Neural progenitor cell (in vitro differentiated cells): Measurements from ENCODE around the gene TBCK. TPM values are rescaled to one million over a fixed set of nuclear protein-coding genes. Genes with fewer than 3 reads are reported as not detected.

Experiments used
- DNase-seq: peaks from one replicate; pipeline ENCODE4 v3.0.0-alpha.2; 2016; ENCODE audit warnings: low spot score
- H2AFZ ChIP-seq: fragments of 200-600 bp; sonication (generic); replicated peaks from 2 replicates; pipeline ENCODE4 v1.6.1; 2016; ENCODE audit warnings: antibody characterized with exemption
- H3F3A ChIP-seq: fragments of 200-600 bp; sonication (generic); 2 replicates; pipeline ENCODE4 v1.6.1; 2016; ENCODE audit warnings: antibody characterized with exemption, low read depth
- H3K27ac ChIP-seq: fragments of 200-600 bp; sonication (generic); 2 replicates; pipeline ENCODE4 v1.5.1; 2016; ENCODE audit warnings: mild to moderate bottlenecking
- H3K27me3 ChIP-seq: fragments of 200-600 bp; sonication (generic); 2 replicates; pipeline ENCODE4 v1.6.1; 2016; ENCODE audit warnings: mild to moderate bottlenecking, moderate library complexity
- H3K36me3 ChIP-seq: fragments of 200-600 bp; sonication (generic); 2 replicates; pipeline ENCODE4 v1.5.1; 2016
- H3K4me1 ChIP-seq: fragments of 200-600 bp; sonication (generic); 2 replicates; pipeline ENCODE4 v1.6.1; 2016; ENCODE audit warnings: mixed run types
- H3K4me2 ChIP-seq: fragments of 200-600 bp; sonication (generic); 2 replicates; pipeline ENCODE4 v1.6.1; 2016
- H3K4me3 ChIP-seq: fragments of 200-600 bp; sonication (generic); 2 replicates; pipeline ENCODE4 v1.5.1; 2016
- H3K79me2 ChIP-seq: fragments of 200-600 bp; sonication (generic); 2 replicates; pipeline ENCODE4 v1.6.1; 2016; ENCODE audit warnings: low read depth
- H3K9ac ChIP-seq: fragments of 200-600 bp; sonication (generic); 2 replicates; pipeline ENCODE4 v1.6.1; 2016
- H3K9me3 ChIP-seq: fragments of 200-600 bp; sonication (generic); 2 replicates; pipeline ENCODE4 v1.5.1; 2016; ENCODE audit warnings: low read depth
- H4K20me1 ChIP-seq: fragments of 200-600 bp; sonication (generic); 2 replicates; pipeline ENCODE4 v1.6.1; 2016; ENCODE audit warnings: low read depth
- H3K27ac Mint-ChIP-seq: 3 replicates; pipeline ENCODE4 v1.8.0; 2021; ENCODE audit warnings: mixed read lengths
- H3K27me3 Mint-ChIP-seq: 2 replicates; pipeline ENCODE4 v1.8.0; 2022; ENCODE audit warnings: low read depth, mild to moderate bottlenecking, inconsistent platforms, moderate library complexity, mixed read lengths; ENCODE audit not compliant: insufficient read depth
- H3K36me3 Mint-ChIP-seq: 3 replicates; pipeline ENCODE4 v1.8.0; 2021; ENCODE audit warnings: mixed read lengths
- H3K4me1 Mint-ChIP-seq: 3 replicates; pipeline ENCODE4 v1.8.0; 2021; ENCODE audit warnings: mixed read lengths
- H3K4me3 Mint-ChIP-seq: 3 replicates; pipeline ENCODE4 v1.8.0; 2021; ENCODE audit warnings: mild to moderate bottlenecking, moderate library complexity, mixed read lengths
- H3K9me3 Mint-ChIP-seq: 3 replicates; pipeline ENCODE4 v1.8.0; 2020; ENCODE audit warnings: mixed read lengths
- EZH2 ChIP-seq: fragments of 200-600 bp; sonication (generic); IDR thresholded peaks from 2 replicates; pipeline ENCODE4 v1.6.1; 2017; ENCODE audit warnings: antibody characterized with exemption, mild to moderate bottlenecking, moderate library complexity
- EZH2phosphoT487 ChIP-seq: fragments of 200-600 bp; sonication (generic); IDR thresholded peaks from 2 replicates; pipeline ENCODE4 v1.6.1; 2017; ENCODE audit warnings: antibody characterized with exemption
- total RNA-seq: library from RNA; depleted of rRNA; stranded (reverse); fragments of >200 nt; gene quantifications from 2 replicates; pipeline ENCODE4 v1.2.3, GENCODE V29; 2015; ENCODE audit warnings: low replicate concordance
- TF ChIP-seq, protein P1 (sequence below): fragments of 200-600 bp; sonication (generic); IDR thresholded peaks from 2 replicates; pipeline ENCODE4 v1.5.1; 2017; ENCODE audit warnings: antibody characterized with exemption, mild to moderate bottlenecking

The TBCK gene
- total RNA-seq, 1 donor from 2014 or later = 69.8 TPM

DNA sequence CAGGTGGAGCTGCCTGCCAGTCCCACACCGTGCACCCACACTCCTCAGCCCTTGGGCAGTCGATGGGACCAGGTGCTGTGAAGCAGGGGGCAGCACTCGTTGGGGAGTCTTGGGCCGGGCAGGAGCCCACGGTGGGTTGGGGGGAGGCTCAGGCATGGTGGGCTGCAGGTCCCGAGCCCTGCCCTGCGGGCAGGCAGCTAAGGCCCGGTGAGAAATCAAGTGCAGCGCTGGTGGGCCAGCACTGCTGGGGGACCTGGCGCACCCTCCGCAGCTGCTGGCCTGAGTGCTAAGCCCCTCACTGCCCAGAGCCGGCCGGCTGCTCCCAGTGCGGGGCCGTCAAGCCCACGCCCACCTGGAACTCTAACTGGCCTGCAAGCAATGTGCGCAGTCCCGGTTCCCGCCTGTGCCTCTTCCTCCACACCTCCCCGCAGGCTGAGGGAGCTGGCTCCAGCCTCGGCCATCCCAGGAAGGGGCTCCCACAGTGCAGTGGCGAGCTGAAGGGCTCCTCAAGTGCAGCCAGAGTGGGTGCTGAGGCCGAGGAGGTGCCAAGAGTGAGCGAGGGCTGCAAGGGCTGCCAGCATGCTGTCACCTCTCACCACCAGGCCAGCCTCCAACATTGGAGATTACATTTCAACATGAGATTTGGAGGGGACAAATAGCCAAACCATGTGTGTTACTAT, 223.5 kb downstream of the TBCK start:
- peaks cover 23% of the 10 kb centered on the region for H3K9me3 Mint-ChIP-seq
- H3K36me3 Mint-ChIP-seq = peaks cover 38% of the 10 kb centered on the region
- Histone ChIP-seq H2AFZ (no peak overlapping the region), H3K79me2 (no peaks in the 10 kb centered on the region), H3K27me3 (no peaks in the 10 kb centered on the region), H3F3A (no peaks in the 10 kb centered on the region), H3K4me2 (no peak overlapping the region), H3K4me1 (peaks cover 6% of the 10 kb centered on the region), H3K9me3 (peaks cover 8% of the 10 kb centered on the region), H3K9ac (no peak overlapping the region), H3K4me3 (no peak overlapping the region), H3K36me3 (peaks cover 11% of the 10 kb centered on the region), H4K20me1 (no peaks in the 10 kb centered on the region), H3K27ac (no peak overlapping the region)
- no peak overlapping the region for H3K4me3 Mint-ChIP-seq
- H3K27me3 Mint-ChIP-seq = no peaks in the 10 kb centered on the region
- H3K4me1 Mint-ChIP-seq = peaks cover 6% of the 10 kb centered on the region
- TF ChIP-seq EZH2 (no peak), EZH2phosphoT487 (no peak)
- TF ChIP-seq, protein P1, sequence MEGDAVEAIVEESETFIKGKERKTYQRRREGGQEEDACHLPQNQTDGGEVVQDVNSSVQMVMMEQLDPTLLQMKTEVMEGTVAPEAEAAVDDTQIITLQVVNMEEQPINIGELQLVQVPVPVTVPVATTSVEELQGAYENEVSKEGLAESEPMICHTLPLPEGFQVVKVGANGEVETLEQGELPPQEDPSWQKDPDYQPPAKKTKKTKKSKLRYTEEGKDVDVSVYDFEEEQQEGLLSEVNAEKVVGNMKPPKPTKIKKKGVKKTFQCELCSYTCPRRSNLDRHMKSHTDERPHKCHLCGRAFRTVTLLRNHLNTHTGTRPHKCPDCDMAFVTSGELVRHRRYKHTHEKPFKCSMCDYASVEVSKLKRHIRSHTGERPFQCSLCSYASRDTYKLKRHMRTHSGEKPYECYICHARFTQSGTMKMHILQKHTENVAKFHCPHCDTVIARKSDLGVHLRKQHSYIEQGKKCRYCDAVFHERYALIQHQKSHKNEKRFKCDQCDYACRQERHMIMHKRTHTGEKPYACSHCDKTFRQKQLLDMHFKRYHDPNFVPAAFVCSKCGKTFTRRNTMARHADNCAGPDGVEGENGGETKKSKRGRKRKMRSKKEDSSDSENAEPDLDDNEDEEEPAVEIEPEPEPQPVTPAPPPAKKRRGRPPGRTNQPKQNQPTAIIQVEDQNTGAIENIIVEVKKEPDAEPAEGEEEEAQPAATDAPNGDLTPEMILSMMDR = no peak
- H3K27ac Mint-ChIP-seq = no peak overlapping the region
- no peak for DNase-seq

DNA sequence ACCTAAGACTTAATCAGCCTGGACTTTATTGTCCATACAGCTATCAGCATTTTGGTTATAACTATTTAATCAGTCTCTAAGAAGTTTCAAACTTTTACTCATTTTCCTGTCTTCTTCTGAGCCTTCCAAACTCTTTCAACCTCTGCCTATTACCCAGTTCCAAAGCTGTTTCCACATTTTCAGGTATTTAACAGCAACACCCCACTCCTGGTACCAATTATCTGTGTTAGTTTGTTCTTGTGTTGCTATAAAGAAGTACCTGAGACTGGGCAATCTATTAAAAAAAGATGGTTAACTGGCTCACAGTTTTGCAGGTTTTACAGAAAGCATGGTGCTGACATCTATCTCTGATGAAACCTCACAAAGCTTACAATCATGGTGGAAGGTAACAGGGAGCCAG, 225.2 kb downstream of the TBCK start:
- peaks cover 11% of the 10 kb centered on the region for H3K36me3 ChIP-seq
- peaks cover 8% of the 10 kb centered on the region for H3K9me3 ChIP-seq
- H3K27ac ChIP-seq = no peak overlapping the region
- H3K27ac Mint-ChIP-seq = no peak overlapping the region
- no peak overlapping the region for H3K4me2 ChIP-seq
- no peak overlapping the region for H3K4me3 Mint-ChIP-seq
- no peaks in the 10 kb centered on the region for H3K4me1 Mint-ChIP-seq
- TF ChIP-seq, protein P1 = no peak
- TF ChIP-seq EZH2phosphoT487 = no peak
- TF ChIP-seq EZH2 = no peak
- no peaks in the 10 kb centered on the region for H3K79me2 ChIP-seq
- peaks cover 30% of the 10 kb centered on the region for H3K9me3 Mint-ChIP-seq
- no peak for DNase-seq
- H3K36me3 Mint-ChIP-seq = peaks cover 43% of the 10 kb centered on the region
- no peaks in the 10 kb centered on the region for H4K20me1 ChIP-seq
- H3K4me1 ChIP-seq = no peaks in the 10 kb centered on the region
- H3K9ac ChIP-seq = no peak overlapping the region
- no peak overlapping the region for H2AFZ ChIP-seq
- H3K27me3 ChIP-seq = no peaks in the 10 kb centered on the region
- no peaks in the 10 kb centered on the region for H3F3A ChIP-seq
- H3K4me3 ChIP-seq = no peak overlapping the region
- no peaks in the 10 kb centered on the region for H3K27me3 Mint-ChIP-seq

- Histone ChIP-seq H3K79me2 (no peaks in the 10 kb centered on the region), H3F3A (no peaks in the 10 kb centered on the region), H3K4me2 (no peak overlapping the region), H3K4me1 (no peaks in the 10 kb centered on the region), H3K9me3 (peaks cover 2% of the 10 kb centered on the region), H3K4me3 (no peak overlapping the region), H2AFZ (no peak overlapping the region), H3K9ac (no peak overlapping the region), H3K27me3 (no peaks in the 10 kb centered on the region), H3K27ac (no peak overlapping the region), H3K36me3 (no peaks in the 10 kb centered on the region), H4K20me1 (no peaks in the 10 kb centered on the region)
- Mint-ChIP-seq H3K4me3 (no peak overlapping the region), H3K27ac (no peak overlapping the region), H3K27me3 (no peaks in the 10 kb centered on the region), H3K9me3 (peaks cover 20% of the 10 kb centered on the region), H3K4me1 (no peaks in the 10 kb centered on the region), H3K36me3 (peaks cover 29% of the 10 kb centered on the region)
- no peak for DNase-seq
- no peak for TF ChIP-seq EZH2phosphoT487
- TF ChIP-seq, protein P1 = no peak
- TF ChIP-seq EZH2 = no peak
Observed at GRCh38 chr4:106083065-106083464, 232.9 kb downstream of the TBCK start.
